HFFc6 (cell line): ENCODE measurements around the gene MRPS35. TPM values are rescaled to one million over a fixed set of nuclear protein-coding genes. Genes with fewer than 3 reads are reported as not detected.

ENCODE experiments used
- DNase-seq: peaks from one replicate; pipeline ENCODE4 v3.0.0-alpha.2; 2018
- H3K27ac Mint-ChIP-seq: 2 replicates; pipeline ENCODE4 v1.8.0; 2020; ENCODE audit warnings: mild to moderate bottlenecking, mixed read lengths
- H3K27me3 Mint-ChIP-seq: 2 replicates; pipeline ENCODE4 v1.8.0; 2021; ENCODE audit warnings: mild to moderate bottlenecking, moderate library complexity, mixed read lengths; ENCODE audit not compliant: insufficient read depth
- H3K36me3 Mint-ChIP-seq: 2 replicates; pipeline ENCODE4 v1.8.0; 2021; ENCODE audit warnings: low read depth, mixed read lengths
- H3K4me1 Mint-ChIP-seq: 2 replicates; pipeline ENCODE4 v1.8.0; 2020; ENCODE audit warnings: low read depth, mixed read lengths
- H3K4me3 Mint-ChIP-seq: 2 replicates; pipeline ENCODE4 v1.8.0; 2020; ENCODE audit warnings: mild to moderate bottlenecking, moderate library complexity, mixed read lengths
- H3K9me3 Mint-ChIP-seq: 2 replicates; pipeline ENCODE4 v1.8.0; 2020; ENCODE audit warnings: mild to moderate bottlenecking, mixed read lengths
- CTCF ChIP-seq: fragments of 200-600 bp; sonication (generic); IDR thresholded peaks from 2 replicates; pipeline ENCODE4 v1.5.0; 2021; ENCODE audit warnings: antibody characterized with exemption, mild to moderate bottlenecking
- total RNA-seq, 6 experiments: library from RNA; stranded (reverse); fragmentation: NEBNext Ultra II Directional; extraction: Animal tissue kit (Norgen Biotek cat#: 25700); gene quantifications; 2 replicates in 1 of 6; 3 replicates in 5 of 6; pipeline ENCODE4 v1.2.3, GENCODE V29; 2021

Gene MRPS35
- total RNA-seq, 6 experiments from 2014 or later: 39.2 to 47.9 (median 45.6) TPM

- Mint-ChIP-seq H3K4me3 (no peak overlapping the region), H3K9me3 (no peaks in the 10 kb centered on the region), H3K27ac (no peak overlapping the region), H3K36me3 (no peaks in the 10 kb centered on the region), H3K27me3 (no peaks in the 10 kb centered on the region; the same call in 1 of the 2 replicates), H3K4me1 (no peaks in the 10 kb centered on the region)
- DNase-seq: no peak
- no peak for TF ChIP-seq CTCF
Observed at GRCh38 chr12:27762757-27763156, 52.1 kb downstream of the MRPS35 start.

- TF ChIP-seq CTCF: no peak
- no peak overlapping the region for H3K4me3 Mint-ChIP-seq
- H3K27ac Mint-ChIP-seq: no peak overlapping the region
- no peak for DNase-seq
- no peaks in the 10 kb centered on the region for H3K36me3 Mint-ChIP-seq
- peaks cover 24% of the 10 kb centered on the region for H3K4me1 Mint-ChIP-seq
- no peaks in the 10 kb centered on the region for H3K9me3 Mint-ChIP-seq
- H3K27me3 Mint-ChIP-seq: no peaks in the 10 kb centered on the region; the same call in none of the 2 replicates
Observed at GRCh38 chr12:27766587-27766986, 56.0 kb downstream of the MRPS35 start.

GRCh38 chr12:27769142-27769673 lies 58.6 kb downstream of the MRPS35 start:
- no peak overlapping the region for H3K4me3 Mint-ChIP-seq
- no peaks in the 10 kb centered on the region for H3K9me3 Mint-ChIP-seq
- H3K27me3 Mint-ChIP-seq: no peaks in the 10 kb centered on the region; the same call in none of the 2 replicates
- no peaks in the 10 kb centered on the region for H3K36me3 Mint-ChIP-seq
- no peak for TF ChIP-seq CTCF
- H3K4me1 Mint-ChIP-seq: peaks cover 47% of the 10 kb centered on the region
- DNase-seq: no peak
- H3K27ac Mint-ChIP-seq: no peak overlapping the region; the same call in 1 of the 2 replicates

- H3K9me3 Mint-ChIP-seq: no peaks in the 10 kb centered on the region
- H3K27me3 Mint-ChIP-seq: no peaks in the 10 kb centered on the region; the same call in none of the 2 replicates
- no peaks in the 10 kb centered on the region for H3K36me3 Mint-ChIP-seq
- DNase-seq: no peak
- H3K4me1 Mint-ChIP-seq: peaks cover 47% of the 10 kb centered on the region
- no peak overlapping the region for H3K4me3 Mint-ChIP-seq
- no peak overlapping the region for H3K27ac Mint-ChIP-seq
- TF ChIP-seq CTCF: no peak
Observed at GRCh38 chr12:27771481-27772327, 61.1 kb downstream of the MRPS35 start.

- H3K4me1 Mint-ChIP-seq: peaks cover 47% of the 10 kb centered on the region
- no peaks in the 10 kb centered on the region; the same call in none of the 2 replicates for H3K27me3 Mint-ChIP-seq
- peak; percentile 78 for DNase-seq
- H3K36me3 Mint-ChIP-seq: no peaks in the 10 kb centered on the region
- H3K27ac Mint-ChIP-seq: peak overlapping the region; percentile 66
- TF ChIP-seq CTCF: no peak
- H3K4me3 Mint-ChIP-seq: peak overlapping the region; percentile 69
- H3K9me3 Mint-ChIP-seq: no peaks in the 10 kb centered on the region
Observed at GRCh38 chr12:27772328-27773049, 61.9 kb downstream of the MRPS35 start.
